Lung (tissue), 12 donors: ENCODE data around the gene STRADB. TPM values are rescaled to one million over a fixed set of nuclear protein-coding genes. Genes with fewer than 3 reads are reported as not detected.
A peak's percentile ranks its signal among the peaks of the same experiment; 100 is the strongest.

Source experiments
- ATAC-seq: fragments of 200-7000 bp; cut with Tn5 transposase; one replicate; pipeline ENCODE4 v1.9.1; 2020; ENCODE audit warnings: moderate number of reproducible peaks; ENCODE audit not compliant: insufficient read depth, low FRiP score
- DNase-seq, 3 donors: peaks; one replicate each; pipeline ENCODE4 v3.0.0-alpha.2; 2013 to 2017
- H3K27ac ChIP-seq, 2 donors: one replicate each; pipeline ENCODE4 v1.5.1; 2013; ENCODE audit warnings: mild to moderate bottlenecking in 2 of 2, moderate library complexity in 2 of 2, control low read depth in 1 of 2, inconsistent platforms in 1 of 2, low read depth in 1 of 2, low read length in 1 of 2
- H3K27me3 ChIP-seq, 3 donors: one replicate each; pipeline ENCODE4 v1.5.1; 2013; ENCODE audit warnings: low read length in 2 of 3; ENCODE audit not compliant: control insufficient read depth in 3 of 3, insufficient read depth in 3 of 3
- H3K36me3 ChIP-seq, 4 donors: one replicate each; pipeline ENCODE4 v1.5.1; 2013; ENCODE audit warnings: low read length in 4 of 4, mild to moderate bottlenecking in 1 of 4, moderate library complexity in 1 of 4; ENCODE audit not compliant: control insufficient read depth in 4 of 4, insufficient read depth in 4 of 4
- H3K4me1 ChIP-seq, 5 donors: one replicate each; pipeline ENCODE4 v1.5.1; 2013; ENCODE audit warnings: low read length in 5 of 5, mild to moderate bottlenecking in 2 of 5, moderate library complexity in 1 of 5; ENCODE audit not compliant: control insufficient read depth in 5 of 5, insufficient read depth in 5 of 5
- H3K4me3 ChIP-seq: one replicate; pipeline ENCODE4 v1.5.1; 2013; ENCODE audit warnings: mild to moderate bottlenecking, control low read depth, moderate library complexity
- H3K9ac ChIP-seq, 2 donors: one replicate each; pipeline ENCODE4 v1.5.1; 2013; ENCODE audit warnings: low read length in 2 of 2, control low read depth in 1 of 2; ENCODE audit not compliant: insufficient read depth in 1 of 2
- H3K9me3 ChIP-seq, 4 donors: one replicate each; pipeline ENCODE4 v1.5.1; 2013; ENCODE audit warnings: low read length in 3 of 4, mild to moderate bottlenecking in 1 of 4, moderate library complexity in 1 of 4; ENCODE audit not compliant: control insufficient read depth in 4 of 4, insufficient read depth in 3 of 4
- CTCF ChIP-seq: IDR thresholded peaks from 2 replicates; pipeline ENCODE4 v1.5.1; 2012; ENCODE audit warnings: mild to moderate bottlenecking; ENCODE audit errors: control extremely low read depth, extremely low read depth
- WGBS, 2 donors: extraction: QIAGEN DNeasy Blood & Tissue Kit; methylation state at CpG; one replicate each; pipeline ENCODE4 v1.1.7; 2013; 5-methylcytosine and 5-hydroxymethylcytosine counted together
- polyA plus RNA-seq, 2 donors: library from polyadenylated mRNA; stranded (reverse); fragments of 200-250 nt; gene quantifications; one replicate each; pipeline ENCODE4 v1.2.1, GENCODE V29; 2013
- total RNA-seq, 2 donors: library from RNA; depleted of rRNA in 1 of 2; stranded (reverse); fragments of >200 nt in 1 of 2; gene quantifications; one replicate each; pipeline ENCODE4 v1.2.1, GENCODE V29; 2014 to 2021
- donor health status: control.
- donor health status: control.
- donor health status: Bipolar disorder and iron deficiency.
- donor health status: healthy.
- donor health status: DM: yes; HTN: yes; CAD: no.

Gene STRADB
- total and polyA plus RNA-seq, 4 donors: 10.3 to 58.6 (median 16.8) TPM

GRCh38 chr2:201448061-201448460 is 3.5 kb upstream of the STRADB start:
- no peak for TF ChIP-seq CTCF
- Histone ChIP-seq H3K4me1 (peaks cover 0 to 37% (median 8%) of the 10 kb centered on the region in 5 donors), H3K27ac (no peak overlapping the region), H3K36me3 (peaks cover 1 to 5% (median 4%) of the 10 kb centered on the region in 4 donors), H3K9me3 (no peaks in the 10 kb centered on the region), H3K9ac (no peak overlapping the region), H3K27me3 (no peaks in the 10 kb centered on the region), H3K4me3 (no peak overlapping the region)
- WGBS, 2 donors: 81 to 97% methylated on average over 1 of the region's 1 CpG
- ATAC-seq: no peak
- no peak for DNase-seq

GRCh38 chr2:201448701-201449100 is 2.8 kb upstream of the STRADB start:
- Histone ChIP-seq H3K9ac (no peak overlapping the region), H3K4me3 (no peak overlapping the region), H3K9me3 (no peaks in the 10 kb centered on the region), H3K4me1 (peaks cover 0 to 32% (median 10%) of the 10 kb centered on the region in 5 donors), H3K36me3 (peaks cover 1 to 5% (median 4%) of the 10 kb centered on the region in 4 donors), H3K27ac (peak overlapping the region in 1 of 2 donors; percentile 12), H3K27me3 (no peaks in the 10 kb centered on the region)
- DNase-seq: no peak
- no peak for TF ChIP-seq CTCF
- 80 to 83% methylated on average over 4 of the region's 4 CpGs for WGBS, 2 donors
- ATAC-seq: no peak

- peaks cover 1 to 10% (median 6%) of the 10 kb centered on the region in 4 donors for H3K36me3 ChIP-seq
- TF ChIP-seq CTCF: no peak
- ATAC-seq (no peak), DNase-seq (peak in 2 of 3 donors; percentile 66 to 73)
- H3K4me1 ChIP-seq: peaks cover 0 to 32% (median 10%) of the 10 kb centered on the region in 5 donors
- no peaks in the 10 kb centered on the region for H3K27me3 ChIP-seq
- 0% methylated on average over 20 of the region's 20 CpGs for WGBS, 2 donors
- no peaks in the 10 kb centered on the region for H3K9me3 ChIP-seq
- H3K4me3 ChIP-seq: peak overlapping the region; percentile 70
- peak overlapping the region; percentile 85 to 87 for H3K27ac ChIP-seq
- H3K9ac ChIP-seq: peak overlapping the region; percentile 83 to 89
These were observed 617 bp upstream of the STRADB start for GRCh38 chr2:201450954-201451291.
